ENCODE results near the gene NPR2. TPM values are rescaled to one million over a fixed set of nuclear protein-coding genes. Genes with fewer than 3 reads are reported as not detected.

NPR2 gene
- total and polyA plus RNA-seq, 2 of the 13 experiments (the other 11 are each of a cell fraction or from before 2014, with no cell fraction given) = 7.4 to 9.4 TPM

- intact Hi-C loops (cut with micrococcal nuclease; ENCODE audit: unreplicated experiment) (no loop called here), in situ Hi-C loops (cut with HindIII; ENCODE audit: extremely low pct_ligation_motif_present, low pct_unique_long_range_greater_than_20kb) (no loop called here)
- Histone ChIP-seq H2AFZ (ENCODE audit: low read length) (no peak overlapping the region), H3K4me1 (ENCODE audit: insufficient read depth, low read length) (peaks cover 20% of the 10 kb centered on the region), H4K20me1 (ENCODE audit: insufficient read depth, low read length) (no peaks in the 10 kb centered on the region), H3K79me2 (ENCODE audit: insufficient read depth, low read length) (peaks cover 37% of the 10 kb centered on the region), H3K36me3 (replicated peaks in 1 of 2; ENCODE audit: control insufficient read depth in 1 of 2, insufficient read depth in 2 of 2, low read length in 2 of 2) (no peaks in the 10 kb centered on the region), H3K27ac (ENCODE audit: extremely low read length, insufficient read depth, low read length) (no peak overlapping the region), H3K9ac (ENCODE audit: insufficient read depth, low read depth, low read length) (no peak overlapping the region), H3K27me3 (ENCODE audit: control insufficient read depth in 1 of 2, insufficient read depth in 2 of 2, low read length in 2 of 2) (no peaks in the 10 kb centered on the region), H3K4me3 (replicated peaks in 1 of 3; ENCODE audit: insufficient read depth in 1 of 3, low read depth in 2 of 3, low read length in 3 of 3) (no peak overlapping the region), H3K4me2 (ENCODE audit: low read depth, low read length) (no peak overlapping the region), H3K9me3 (ENCODE audit: low read length) (no peaks in the 10 kb centered on the region)
- BruUV-seq (replicated peaks) = no TSS peak
- WGBS (ENCODE audit: low lambda C conversion rate) = 96% methylated on average over 2 of the region's 2 CpGs
- DNase-seq (ENCODE audit: low spot score) = no peak
- no peak for FAIRE-seq
- CTCF ChIA-PET (ENCODE audit: low intra/inter-chr PET ratio, low total read pairs) = no interaction called here
- TF ChIP-seq SP4 (CRISPR knock-in tag; IDR thresholded peaks at IDR 0.05) (no peak), KDM3A (CRISPR knock-in tag; IDR thresholded peaks at IDR 0.05; ENCODE audit: low read depth) (no peak), ZNF574 (CRISPR knock-in tag; IDR thresholded peaks at IDR 0.05) (no peak), ZBTB21 (CRISPR knock-in tag; IDR thresholded peaks at IDR 0.05) (no peak), FOXO1 (CRISPR knock-in tag; IDR thresholded peaks at IDR 0.05) (no peak), MXD4 (CRISPR knock-in tag; IDR thresholded peaks at IDR 0.05) (no peak), PRMT3 (CRISPR knock-in tag; IDR thresholded peaks at IDR 0.05; ENCODE audit: borderline replicate concordance, low read depth) (no peak), STAG1 (CRISPR knock-in tag; IDR thresholded peaks at IDR 0.05) (no peak), SOX6 (IDR thresholded peaks at IDR 0.05) (no peak), SOX6 (CRISPR knock-in tag; IDR thresholded peaks at IDR 0.05) (no peak), SRF (IDR thresholded peaks at IDR 0.05; ENCODE audit: low read depth, low read length) (no peak)
- TF ChIP-seq, protein P1, sequence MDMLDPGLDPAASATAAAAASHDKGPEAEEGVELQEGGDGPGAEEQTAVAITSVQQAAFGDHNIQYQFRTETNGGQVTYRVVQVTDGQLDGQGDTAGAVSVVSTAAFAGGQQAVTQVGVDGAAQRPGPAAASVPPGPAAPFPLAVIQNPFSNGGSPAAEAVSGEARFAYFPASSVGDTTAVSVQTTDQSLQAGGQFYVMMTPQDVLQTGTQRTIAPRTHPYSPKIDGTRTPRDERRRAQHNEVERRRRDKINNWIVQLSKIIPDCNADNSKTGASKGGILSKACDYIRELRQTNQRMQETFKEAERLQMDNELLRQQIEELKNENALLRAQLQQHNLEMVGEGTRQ (IDR thresholded peaks at IDR 0.05; ENCODE audit: low read depth, low read length) = no peak
- TF ChIP-seq, protein P1 (CRISPR knock-in tag; IDR thresholded peaks at IDR 0.05; ENCODE audit: borderline replicate concordance) = no peak
- TF ChIP-seq, protein P2, sequence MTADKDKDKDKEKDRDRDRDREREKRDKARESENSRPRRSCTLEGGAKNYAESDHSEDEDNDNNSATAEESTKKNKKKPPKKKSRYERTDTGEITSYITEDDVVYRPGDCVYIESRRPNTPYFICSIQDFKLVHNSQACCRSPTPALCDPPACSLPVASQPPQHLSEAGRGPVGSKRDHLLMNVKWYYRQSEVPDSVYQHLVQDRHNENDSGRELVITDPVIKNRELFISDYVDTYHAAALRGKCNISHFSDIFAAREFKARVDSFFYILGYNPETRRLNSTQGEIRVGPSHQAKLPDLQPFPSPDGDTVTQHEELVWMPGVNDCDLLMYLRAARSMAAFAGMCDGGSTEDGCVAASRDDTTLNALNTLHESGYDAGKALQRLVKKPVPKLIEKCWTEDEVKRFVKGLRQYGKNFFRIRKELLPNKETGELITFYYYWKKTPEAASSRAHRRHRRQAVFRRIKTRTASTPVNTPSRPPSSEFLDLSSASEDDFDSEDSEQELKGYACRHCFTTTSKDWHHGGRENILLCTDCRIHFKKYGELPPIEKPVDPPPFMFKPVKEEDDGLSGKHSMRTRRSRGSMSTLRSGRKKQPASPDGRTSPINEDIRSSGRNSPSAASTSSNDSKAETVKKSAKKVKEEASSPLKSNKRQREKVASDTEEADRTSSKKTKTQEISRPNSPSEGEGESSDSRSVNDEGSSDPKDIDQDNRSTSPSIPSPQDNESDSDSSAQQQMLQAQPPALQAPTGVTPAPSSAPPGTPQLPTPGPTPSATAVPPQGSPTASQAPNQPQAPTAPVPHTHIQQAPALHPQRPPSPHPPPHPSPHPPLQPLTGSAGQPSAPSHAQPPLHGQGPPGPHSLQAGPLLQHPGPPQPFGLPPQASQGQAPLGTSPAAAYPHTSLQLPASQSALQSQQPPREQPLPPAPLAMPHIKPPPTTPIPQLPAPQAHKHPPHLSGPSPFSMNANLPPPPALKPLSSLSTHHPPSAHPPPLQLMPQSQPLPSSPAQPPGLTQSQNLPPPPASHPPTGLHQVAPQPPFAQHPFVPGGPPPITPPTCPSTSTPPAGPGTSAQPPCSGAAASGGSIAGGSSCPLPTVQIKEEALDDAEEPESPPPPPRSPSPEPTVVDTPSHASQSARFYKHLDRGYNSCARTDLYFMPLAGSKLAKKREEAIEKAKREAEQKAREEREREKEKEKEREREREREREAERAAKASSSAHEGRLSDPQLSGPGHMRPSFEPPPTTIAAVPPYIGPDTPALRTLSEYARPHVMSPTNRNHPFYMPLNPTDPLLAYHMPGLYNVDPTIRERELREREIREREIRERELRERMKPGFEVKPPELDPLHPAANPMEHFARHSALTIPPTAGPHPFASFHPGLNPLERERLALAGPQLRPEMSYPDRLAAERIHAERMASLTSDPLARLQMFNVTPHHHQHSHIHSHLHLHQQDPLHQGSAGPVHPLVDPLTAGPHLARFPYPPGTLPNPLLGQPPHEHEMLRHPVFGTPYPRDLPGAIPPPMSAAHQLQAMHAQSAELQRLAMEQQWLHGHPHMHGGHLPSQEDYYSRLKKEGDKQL (CRISPR knock-in tag; IDR thresholded peaks at IDR 0.05; ENCODE audit: low read depth) = no peak
- TF ChIP-seq, protein P3, sequence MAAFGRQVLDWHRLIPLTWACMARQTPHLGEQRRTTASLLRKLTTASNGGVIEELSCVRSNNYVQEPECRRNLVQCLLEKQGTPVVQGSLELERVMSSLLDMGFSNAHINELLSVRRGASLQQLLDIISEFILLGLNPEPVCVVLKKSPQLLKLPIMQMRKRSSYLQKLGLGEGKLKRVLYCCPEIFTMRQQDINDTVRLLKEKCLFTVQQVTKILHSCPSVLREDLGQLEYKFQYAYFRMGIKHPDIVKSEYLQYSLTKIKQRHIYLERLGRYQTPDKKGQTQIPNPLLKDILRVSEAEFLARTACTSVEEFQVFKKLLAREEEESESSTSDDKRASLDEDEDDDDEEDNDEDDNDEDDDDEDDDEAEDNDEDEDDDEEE (CRISPR knock-in tag; IDR thresholded peaks at IDR 0.05) = no peak
- no peak for ATAC-seq
- POLR2A ChIA-PET = interaction anchor here (1.1 kb wide), 1 partner anchor 102 kb away, joined by 3 read pairs; no protein-coding TSS in a partner anchor
Measured at GRCh38 chr9:35763181-35763580, 28.2 kb upstream of the NPR2 start.
